Activated CD8-positive, alpha-beta T cell treated with anti-CD3 and anti-CD28 coated beads for 36 hours (primary cell): Measurements from ENCODE around the gene RNF225. TPM values are rescaled to one million over a fixed set of nuclear protein-coding genes. Genes with fewer than 3 reads are reported as not detected.
"Not testable (repeated sequence)": the region's sequence is repeated elsewhere in the genome, so short reads cannot be mapped to it uniquely, and the experiment has no call there.

Experiments used
- ATAC-seq: fragments of 200-7000 bp; cut with Tn5 transposase; one replicate; pipeline ENCODE4 v1.10.0; 2021; ENCODE audit warnings: mild to moderate bottlenecking, moderate library complexity
- CTCF ChIA-PET: fragments of 350-600 bp; sonication (Branson Sonifier 250); formaldehyde crosslinking; loops from one replicate; lab custom pipeline; 2021; ENCODE audit warnings: antibody characterized with exemption; lab: Charles Lee
- POLR2A ChIA-PET: fragments of 350-600 bp; sonication (Branson Sonifier 250); formaldehyde crosslinking; loops from one replicate; lab custom pipeline; 2021; ENCODE audit warnings: antibody characterized with exemption; lab: Charles Lee
- DNase-seq: peaks from one replicate; pipeline ENCODE4 v3.0.0-alpha.2; 2020
- H3K27ac Mint-ChIP-seq: one replicate; pipeline ENCODE4 v1.8.0; 2021; ENCODE audit warnings: mild to moderate bottlenecking, mixed read lengths
- H3K27me3 Mint-ChIP-seq: one replicate; pipeline ENCODE4 v1.8.0; 2021; ENCODE audit warnings: mixed read lengths
- H3K36me3 Mint-ChIP-seq: one replicate; pipeline ENCODE4 v1.8.0; 2021; ENCODE audit warnings: low read depth, mixed read lengths
- H3K4me1 Mint-ChIP-seq: one replicate; pipeline ENCODE4 v1.8.0; 2021; ENCODE audit warnings: low read depth, mixed read lengths
- H3K4me3 Mint-ChIP-seq: one replicate; pipeline ENCODE4 v1.8.0; 2021; ENCODE audit warnings: mild to moderate bottlenecking, moderate library complexity, mixed read lengths
- H3K9me3 Mint-ChIP-seq: one replicate; pipeline ENCODE4 v1.8.0; 2021; ENCODE audit warnings: mixed read lengths
- CTCF ChIP-seq: fragments of 200-600 bp; IDR thresholded peaks from one replicate; pipeline ENCODE4 v1.8.0; 2022; ENCODE audit warnings: antibody characterized with exemption, mild to moderate bottlenecking
- intact Hi-C: fragments of 100-400 bp; cut with micrococcal nuclease; formaldehyde crosslinking; loops from one replicate; pipeline ENCODE4 v1.10.0; 2022
- total RNA-seq, 2 experiments: library from RNA; stranded (reverse); gene quantifications; one replicate each; pipeline ENCODE4 v1.2.3, GENCODE V29; 2021

RNF225 gene
- 1 to 10 TPM in 1 of 2 experiments, under 1 TPM in 1; 0.81 to 1.1 TPM for total RNA-seq

GRCh38 chr19:58395220-58395978, at the start of gene RNF225:
Gene RNF225, plus strand, starts transcription at chr19:58395656. Its CDS starts 434 bp downstream, at chr19:58396090.
- ChIA-PET POLR2A (interaction anchor here (1.0 to 7.2 kb wide), 4 partner anchors 8 to 33 kb away, joined by 4 to 45 read pairs (median 4); partner anchors contain the start of genes RPS5 and ZNF497), CTCF (no interaction called here)
- Mint-ChIP-seq H3K4me1 (peaks cover 19% of the 10 kb centered on the region), H3K4me3 (no peak within 1 kb of the TSS), H3K9me3 (no peaks in the 10 kb centered on the region), H3K27ac (no peak within 1 kb of the TSS), H3K36me3 (peaks cover 42% of the 10 kb centered on the region), H3K27me3 (no peaks in the 10 kb centered on the region)
- no peak for TF ChIP-seq CTCF
- ATAC-seq (peak; percentile 40), DNase-seq (no peak)
- intact Hi-C loops, result no loop called here

GRCh38 chr19:58346961-58347929, 48.2 kb upstream of the RNF225 start:
- intact Hi-C loops, result no loop called here
- Mint-ChIP-seq H3K9me3 (no peaks in the 10 kb centered on the region), H3K4me1 (peaks cover 23% of the 10 kb centered on the region), H3K27ac (peak overlapping the region; percentile 84), H3K27me3 (no peaks in the 10 kb centered on the region), H3K36me3 (peaks cover 26% of the 10 kb centered on the region), H3K4me3 (peak overlapping the region; percentile 96)
- POLR2A ChIA-PET, result interaction anchor here (0.6 to 4.4 kb wide), 14 partner anchors 9 to 214 kb away, joined by 3 to 30 read pairs (median 4); partner anchors contain the start of genes CHMP2A, ZBTB45, ZNF497 and ZSCAN22
- peak; percentile 79 for DNase-seq
- TF ChIP-seq CTCF, result no peak
- CTCF ChIA-PET, result interaction anchor here (0.7 to 1.8 kb wide), 10 partner anchors 8 to 234 kb away, joined by 3 to 6 read pairs (median 3); partner anchors contain the start of genes ZNF497 and ZSCAN22
- peak; percentile 96 for ATAC-seq

- H3K27me3 Mint-ChIP-seq, H3K9me3 Mint-ChIP-seq, ATAC-seq, intact Hi-C loops: not testable (repeated sequence)
- Mint-ChIP-seq H3K4me3 (peak overlapping the region; percentile 96), H3K27ac (peak overlapping the region; percentile 84), H3K4me1 (peaks cover 23% of the 10 kb centered on the region), H3K36me3 (peaks cover 27% of the 10 kb centered on the region)
- peak; percentile 27 for DNase-seq
- POLR2A ChIA-PET, result interaction anchor here (0.7 to 4.4 kb wide), 10 partner anchors 8 to 206 kb away, joined by 3 to 30 read pairs (median 6); partner anchors contain the start of genes CHMP2A, ZNF497 and ZSCAN22
- CTCF ChIA-PET, result interaction anchor here (1.2 kb wide), 1 partner anchor 15 kb away, joined by 3 read pairs; no protein-coding TSS in a partner anchor
Measured at GRCh38 chr19:58348080-58348479, 47.4 kb upstream of the RNF225 start.

- no peaks in the 10 kb centered on the region for H3K9me3 Mint-ChIP-seq
- ChIA-PET POLR2A (interaction anchor here (0.7 to 4.4 kb wide), 4 partner anchors 9 to 206 kb away, joined by 3 to 30 read pairs (median 3); partner anchors contain the start of gene ZNF497), CTCF (no interaction called here)
- intact Hi-C loops, result no loop called here
- DNase-seq (no peak), ATAC-seq (no peak)
- H3K27me3 Mint-ChIP-seq, result no peaks in the 10 kb centered on the region
- peaks cover 23% of the 10 kb centered on the region for H3K4me1 Mint-ChIP-seq
- TF ChIP-seq CTCF, result no peak
- H3K27ac Mint-ChIP-seq, result peak overlapping the region; percentile 63
- H3K4me3 Mint-ChIP-seq, result peak overlapping the region; percentile 24
- H3K36me3 Mint-ChIP-seq, result peaks cover 24% of the 10 kb centered on the region
Measured at GRCh38 chr19:58349590-58349989, 45.9 kb upstream of the RNF225 start.
